Vagina (tissue), 2 donors: ENCODE results near the gene ZFYVE9. TPM values are rescaled to one million over a fixed set of nuclear protein-coding genes. Genes with fewer than 3 reads are reported as not detected.
"Not testable (repeated sequence)": the region's sequence is repeated elsewhere in the genome, so short reads cannot be mapped to it uniquely, and the experiment has no call there.

Experiments
- DNase-seq, 2 donors: peaks; one replicate each; pipeline ENCODE4 v3.0.0-alpha.2; 2017; ENCODE audit errors: extremely low spot score in 2 of 2
- H3K27ac ChIP-seq: fragments of 200-600 bp; sonication (generic); one replicate; pipeline ENCODE4 v1.5.1; 2019
- H3K27me3 ChIP-seq: fragments of 200-600 bp; sonication (generic); one replicate; pipeline ENCODE4 v1.5.1; 2019
- H3K36me3 ChIP-seq, 2 donors: fragments of 200-600 bp; sonication (generic); one replicate each; pipeline ENCODE4 v1.5.1; 2017 to 2019
- H3K4me1 ChIP-seq: fragments of 200-600 bp; sonication (generic); one replicate; pipeline ENCODE4 v1.5.1; 2019
- H3K4me3 ChIP-seq, 2 donors: fragments of 200-600 bp; sonication (generic); 1 replicate in 1 of 2; 2 replicates in 1 of 2; pipeline ENCODE4 v1.5.1; 2016 to 2019
- H3K9me3 ChIP-seq: fragments of 200-600 bp; sonication (generic); one replicate; pipeline ENCODE4 v1.5.1; 2019
- CTCF ChIP-seq, 3 experiments: fragments of 450-650 bp in 2 of 3; fragments of 200-600 bp in 1 of 3; sonication (generic) in 1 of 3; IDR thresholded peaks; one replicate each; pipeline ENCODE4 v1.5.1; 2017 to 2019; ENCODE audit warnings: antibody characterized with exemption in 3 of 3, mild to moderate bottlenecking in 2 of 3, moderate library complexity in 2 of 3
- POLR2A ChIP-seq, 2 donors: fragments of 450-650 bp; IDR thresholded peaks; one replicate each; pipeline ENCODE4 v1.6.1; 2017; ENCODE audit warnings: antibody characterized with exemption in 2 of 2, mild to moderate bottlenecking in 2 of 2, moderate library complexity in 2 of 2
- POLR2AphosphoS5 ChIP-seq, 2 donors: sonication (generic); formaldehyde crosslinking; IDR thresholded peaks; one replicate each; pipeline ENCODE4 v1.9.0; 2017; ENCODE audit warnings: antibody characterized with exemption in 2 of 2, mild to moderate bottlenecking in 2 of 2, low read depth in 1 of 2; ENCODE audit not compliant: insufficient read depth in 1 of 2
- intact Hi-C: fragments of 100-400 bp; cut with DNase I; formaldehyde crosslinking; loops from one replicate; pipeline ENCODE4 v1.15.1; 2023
- total RNA-seq: library from RNA; depleted of rRNA; stranded (reverse); fragments of >200 nt; gene quantifications from one replicate; pipeline ENCODE4 v1.2.3, GENCODE V29; 2016

ZFYVE9 gene
- total RNA-seq, 1 donor from 2014 or later, result 30.2 TPM

GRCh38 chr1:52142220-52143183, 613 bp downstream of the ZFYVE9 start:
- TF ChIP-seq CTCF (IDR thresholded peaks at IDR 0.05) (no peak), POLR2AphosphoS5 (IDR thresholded peaks at IDR 0.05; ENCODE audit: insufficient read depth in 1 of 2, low read depth in 1 of 2) (peak in 1 of 2 donors; percentile 62)

GRCh38 chr1:52145137-52145536, 3.2 kb downstream of the ZFYVE9 start:
- Histone ChIP-seq H3K9me3 (no peaks in the 10 kb centered on the region), H3K4me1 (peaks cover 45% of the 10 kb centered on the region), H3K27ac (no peak overlapping the region), H3K27me3 (no peaks in the 10 kb centered on the region), H3K4me3 (no peak overlapping the region), H3K36me3 (no peaks in the 10 kb centered on the region)
- TF ChIP-seq POLR2AphosphoS5 (IDR thresholded peaks at IDR 0.05; ENCODE audit: insufficient read depth in 1 of 2, low read depth in 1 of 2), result no peak
- no peak for TF ChIP-seq CTCF (IDR thresholded peaks at IDR 0.05)
- no peak for TF ChIP-seq POLR2A (IDR thresholded peaks at IDR 0.05)
- DNase-seq, result no peak
- intact Hi-C loops, result loop anchor here (10.0 kb wide), 1 partner anchor 260 kb away; the partner anchor contains the start of genes ORC1 and PRPF38A

More at GRCh38 chr1:52142220-52143183, 613 bp downstream of the ZFYVE9 start:
- Histone ChIP-seq H3K4me1 (peaks cover 53% of the 10 kb centered on the region), H3K9me3 (no peaks in the 10 kb centered on the region), H3K4me3 (peak overlapping the region; percentile 90), H3K27ac (peak overlapping the region; percentile 100), H3K27me3 (no peaks in the 10 kb centered on the region), H3K36me3 (no peaks in the 10 kb centered on the region)
- intact Hi-C loops, result loop anchor here (5.0 to 10.0 kb wide), 2 partner anchors 262 to 550 kb away; partner anchors contain the start of genes ORC1 and PRPF38A
- peak in 1 of 2 donors; percentile 88 for DNase-seq

- not testable (repeated sequence) for H3K27ac ChIP-seq
Observed at GRCh38 chr1:52150445-52150844, 8.6 kb downstream of the ZFYVE9 start.

GRCh38 chr1:52150946-52151345, 9.1 kb downstream of the ZFYVE9 start:
- no peak overlapping the region for H3K27ac ChIP-seq
- H3K4me3 ChIP-seq, result no peak overlapping the region
- peaks cover 22% of the 10 kb centered on the region for H3K4me1 ChIP-seq

More at GRCh38 chr1:52150445-52150844, 8.6 kb downstream of the ZFYVE9 start:
- H3K4me3 ChIP-seq, H3K27me3 ChIP-seq, H3K36me3 ChIP-seq, DNase-seq, intact Hi-C loops, H3K9me3 ChIP-seq: not testable (repeated sequence)
- H3K4me1 ChIP-seq, result peaks cover 22% of the 10 kb centered on the region

GRCh38 chr1:52152572-52152971, 10.7 kb downstream of the ZFYVE9 start:
- Histone ChIP-seq H3K27ac (no peak overlapping the region), H3K4me3 (no peak overlapping the region), H3K27me3 (no peaks in the 10 kb centered on the region), H3K36me3 (no peaks in the 10 kb centered on the region), H3K9me3 (no peaks in the 10 kb centered on the region), H3K4me1 (peaks cover 23% of the 10 kb centered on the region)
- intact Hi-C loops, result no loop called here
- TF ChIP-seq POLR2A (IDR thresholded peaks at IDR 0.05) (no peak), POLR2AphosphoS5 (IDR thresholded peaks at IDR 0.05; ENCODE audit: insufficient read depth in 1 of 2, low read depth in 1 of 2) (no peak), CTCF (IDR thresholded peaks at IDR 0.05) (no peak)
- DNase-seq, result no peak

More at GRCh38 chr1:52150946-52151345, 9.1 kb downstream of the ZFYVE9 start:
- TF ChIP-seq CTCF (IDR thresholded peaks at IDR 0.05), result no peak
- TF ChIP-seq POLR2A (IDR thresholded peaks at IDR 0.05), result no peak
- no peak for TF ChIP-seq POLR2AphosphoS5 (IDR thresholded peaks at IDR 0.05; ENCODE audit: insufficient read depth in 1 of 2, low read depth in 1 of 2)
- H3K36me3 ChIP-seq, result no peaks in the 10 kb centered on the region
- no peak for DNase-seq
- H3K9me3 ChIP-seq, result no peaks in the 10 kb centered on the region
- H3K27me3 ChIP-seq, result no peaks in the 10 kb centered on the region
- intact Hi-C loops, result no loop called here
